Muscle layer of colon (tissue), 2 donors: ENCODE measurements around the gene LAMA4.
"Not testable (repeated sequence)": the region's sequence is repeated elsewhere in the genome, so short reads cannot be mapped to it uniquely, and the experiment has no call there.

Experiments used
- H3K27ac ChIP-seq: one replicate; pipeline ENCODE4 v1.7.0; 2013; ENCODE audit warnings: low read depth, mild to moderate bottlenecking, low read length, moderate library complexity
- H3K27me3 ChIP-seq, 2 donors: one replicate each; pipeline ENCODE4 v1.7.0; 2013; ENCODE audit warnings: low read length in 2 of 2, mild to moderate bottlenecking in 2 of 2; ENCODE audit not compliant: insufficient read depth in 2 of 2, control insufficient read depth in 1 of 2
- H3K36me3 ChIP-seq: one replicate; pipeline ENCODE4 v1.7.0; 2013; ENCODE audit warnings: mild to moderate bottlenecking, low read length; ENCODE audit not compliant: insufficient read depth
- H3K4me1 ChIP-seq: one replicate; pipeline ENCODE4 v1.7.0; 2013; ENCODE audit warnings: mild to moderate bottlenecking, low read length; ENCODE audit not compliant: insufficient read depth
- H3K4me3 ChIP-seq, 2 donors: one replicate each; pipeline ENCODE4 v1.7.0; 2013; ENCODE audit warnings: low read length in 2 of 2, low read depth in 1 of 2, mild to moderate bottlenecking in 1 of 2, moderate library complexity in 1 of 2
- H3K9ac ChIP-seq: one replicate; pipeline ENCODE4 v1.7.0; 2013; ENCODE audit warnings: low read length
- H3K9me3 ChIP-seq: one replicate; pipeline ENCODE4 v1.7.0; 2013; ENCODE audit warnings: mild to moderate bottlenecking, low read length
- donor health status: abdominal sarcoma.
- donor health status: Adenocarcinoma of cecum.

Gene LAMA4

DNA sequence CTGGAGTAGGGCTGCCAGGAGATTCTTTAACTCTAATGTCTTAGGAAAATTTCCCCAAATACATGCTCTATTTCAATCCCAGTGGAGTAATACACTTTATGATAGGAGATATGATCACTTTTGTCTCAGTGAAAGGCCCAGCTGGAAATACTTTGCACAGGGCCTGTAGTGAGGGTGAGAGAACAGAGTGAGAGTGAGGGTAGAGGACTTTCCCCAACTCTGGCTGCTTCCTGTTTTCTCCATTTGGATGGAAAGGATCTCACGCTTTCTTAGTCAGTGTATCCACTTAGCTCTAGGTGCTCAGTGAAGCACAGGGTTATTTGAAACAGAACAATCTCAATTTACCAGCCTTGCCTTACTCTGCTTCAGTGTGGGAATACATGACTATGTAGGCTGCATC lies 130.4 kb downstream of the LAMA4 start:
- H3K4me3 ChIP-seq, result no peak overlapping the region
- no peaks in the 10 kb centered on the region for H3K9me3 ChIP-seq
- no peaks in the 10 kb centered on the region for H3K27me3 ChIP-seq
- H3K36me3 ChIP-seq, result peaks cover 98% of the 10 kb centered on the region
- H3K9ac ChIP-seq, result no peak overlapping the region
- H3K4me1 ChIP-seq, result peaks cover 6% of the 10 kb centered on the region
- H3K27ac ChIP-seq, result no peak overlapping the region

DNA sequence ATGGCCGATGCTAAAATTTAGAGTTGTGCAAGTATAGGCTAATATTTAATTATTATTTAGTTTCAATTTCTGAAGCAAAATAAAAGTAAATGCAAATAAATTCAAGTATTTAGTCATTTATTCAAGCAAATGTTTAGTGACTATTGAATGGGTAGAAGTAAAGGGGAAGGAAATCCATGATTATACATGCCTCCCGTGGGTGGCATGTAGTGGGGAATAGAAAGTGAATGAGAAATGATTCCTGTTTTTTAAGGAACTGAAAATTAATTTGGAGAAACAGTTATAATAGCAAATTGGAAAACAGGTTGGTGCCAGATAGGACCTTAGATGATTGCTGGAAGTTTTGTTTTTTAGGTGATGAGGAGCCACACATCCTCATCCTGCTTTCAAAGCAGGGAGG lies 131.6 kb downstream of the LAMA4 start:
- Histone ChIP-seq H3K27ac (no peak overlapping the region), H3K4me1 (peaks cover 6% of the 10 kb centered on the region), H3K9me3 (no peaks in the 10 kb centered on the region), H3K4me3 (no peak overlapping the region), H3K9ac (no peak overlapping the region), H3K27me3 (no peaks in the 10 kb centered on the region), H3K36me3 (peaks cover 97% of the 10 kb centered on the region)

DNA sequence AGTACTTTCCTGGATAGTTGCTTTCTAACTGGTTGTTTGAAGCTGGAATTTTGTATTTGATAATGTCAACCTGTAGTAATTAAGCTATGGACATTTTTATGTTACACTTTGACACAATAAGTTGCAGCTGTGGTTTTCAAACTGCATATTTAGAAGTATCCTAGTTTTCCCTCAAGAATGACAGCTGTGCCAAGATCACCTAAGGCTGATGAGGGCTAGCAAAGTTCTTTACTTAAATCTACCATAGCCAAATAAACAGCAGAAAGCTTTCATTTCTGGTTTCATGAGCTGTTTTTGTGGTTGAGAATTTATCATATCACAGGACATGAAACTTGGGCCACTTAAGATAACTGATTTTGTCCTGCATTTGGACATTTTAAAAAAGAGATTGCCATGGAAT lies 136.3 kb downstream of the LAMA4 start:
- H3K9me3 ChIP-seq, result no peaks in the 10 kb centered on the region
- peaks cover 7% of the 10 kb centered on the region for H3K4me1 ChIP-seq
- H3K27me3 ChIP-seq, result no peaks in the 10 kb centered on the region
- H3K27ac ChIP-seq, result no peak overlapping the region
- H3K36me3 ChIP-seq, result peaks cover 94% of the 10 kb centered on the region
- no peak overlapping the region for H3K4me3 ChIP-seq
- no peak overlapping the region for H3K9ac ChIP-seq

DNA sequence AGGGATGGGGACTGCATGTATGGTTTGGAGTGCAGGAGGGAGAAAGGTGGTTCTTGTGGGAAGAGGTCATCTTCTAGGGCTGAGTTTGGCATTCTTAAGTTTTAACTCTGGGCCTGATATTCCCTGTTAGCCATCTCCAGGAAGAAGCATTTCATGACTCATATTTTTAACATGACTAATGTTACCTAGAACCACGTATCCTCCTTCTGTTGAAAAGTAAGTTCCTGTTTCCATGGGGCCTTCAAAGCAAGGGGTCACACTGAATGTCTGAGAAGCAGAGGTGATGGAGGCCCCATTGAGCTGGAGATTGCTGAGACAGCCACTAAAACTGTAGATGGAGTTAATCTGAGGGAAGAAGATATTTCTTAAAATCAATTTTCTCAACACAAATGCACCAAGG lies 136.8 kb downstream of the LAMA4 start:
- Histone ChIP-seq H3K27ac (no peak overlapping the region), H3K4me3 (no peak overlapping the region), H3K9me3 (no peaks in the 10 kb centered on the region), H3K9ac (no peak overlapping the region), H3K27me3 (no peaks in the 10 kb centered on the region), H3K36me3 (peaks cover 92% of the 10 kb centered on the region), H3K4me1 (peaks cover 7% of the 10 kb centered on the region)

DNA sequence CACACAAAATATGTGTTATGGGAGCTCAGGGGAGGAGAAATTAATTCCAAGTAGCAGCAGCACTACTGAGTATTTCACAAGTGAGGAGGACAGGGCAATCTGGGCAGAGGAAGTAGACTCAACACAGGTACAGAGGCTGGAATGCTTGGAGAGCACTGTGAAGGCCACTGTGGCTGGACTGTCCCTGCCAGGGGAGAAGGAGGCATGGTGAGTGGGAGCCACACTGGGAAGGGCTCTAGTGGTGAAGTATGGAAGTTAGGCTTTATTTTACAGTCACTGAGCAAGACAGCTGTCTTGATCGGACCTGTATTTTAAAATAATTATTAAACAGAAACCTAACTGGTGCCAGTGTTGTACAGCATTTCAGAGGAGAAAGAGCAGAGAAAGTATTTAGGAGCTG lies 138.1 kb downstream of the LAMA4 start:
- Histone ChIP-seq H3K27ac (no peak overlapping the region), H3K36me3 (peaks cover 93% of the 10 kb centered on the region), H3K9me3 (no peaks in the 10 kb centered on the region)

DNA sequence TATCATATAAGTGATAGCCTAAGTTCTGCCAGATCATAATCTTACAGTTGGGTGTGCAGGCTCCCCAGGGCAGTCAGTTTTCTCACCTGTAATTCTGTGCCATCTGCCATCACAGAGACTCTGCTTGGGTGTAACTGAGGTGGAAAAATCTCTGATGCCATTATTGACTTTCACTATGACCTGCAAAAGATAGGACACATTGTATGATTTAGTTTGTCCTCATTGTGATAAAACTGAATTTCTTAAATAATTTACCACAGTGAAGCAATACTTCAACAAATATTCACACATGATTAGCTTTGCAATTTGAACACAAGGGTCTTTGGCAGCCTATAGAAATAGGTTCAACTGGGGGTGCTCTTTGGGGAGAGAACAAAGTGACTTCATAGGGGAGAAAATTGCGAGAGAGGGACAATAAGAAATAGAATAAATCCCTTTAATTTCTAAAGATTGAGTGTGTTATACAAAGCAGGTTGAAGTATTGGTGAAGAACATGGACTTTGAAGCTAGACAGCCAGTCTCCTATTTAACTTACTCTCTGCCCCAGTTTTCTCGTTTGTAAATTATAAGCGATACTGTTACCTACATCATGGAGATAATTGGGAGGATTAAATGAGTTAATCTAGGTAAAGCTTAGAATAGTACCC lies 139.7 kb downstream of the LAMA4 start:
- no peaks in the 10 kb centered on the region for H3K27me3 ChIP-seq
- no peak overlapping the region for H3K4me3 ChIP-seq
- no peak overlapping the region for H3K27ac ChIP-seq
- H3K4me1 ChIP-seq, result peaks cover 7% of the 10 kb centered on the region
- H3K36me3 ChIP-seq, result peaks cover 89% of the 10 kb centered on the region
- no peak overlapping the region for H3K9ac ChIP-seq
- H3K9me3 ChIP-seq, result no peaks in the 10 kb centered on the region

More for the DNA sequence above, 138.1 kb downstream of the LAMA4 start:
- peaks cover 7% of the 10 kb centered on the region for H3K4me1 ChIP-seq
- no peak overlapping the region for H3K9ac ChIP-seq
- no peaks in the 10 kb centered on the region for H3K27me3 ChIP-seq
- H3K4me3 ChIP-seq, result no peak overlapping the region

DNA sequence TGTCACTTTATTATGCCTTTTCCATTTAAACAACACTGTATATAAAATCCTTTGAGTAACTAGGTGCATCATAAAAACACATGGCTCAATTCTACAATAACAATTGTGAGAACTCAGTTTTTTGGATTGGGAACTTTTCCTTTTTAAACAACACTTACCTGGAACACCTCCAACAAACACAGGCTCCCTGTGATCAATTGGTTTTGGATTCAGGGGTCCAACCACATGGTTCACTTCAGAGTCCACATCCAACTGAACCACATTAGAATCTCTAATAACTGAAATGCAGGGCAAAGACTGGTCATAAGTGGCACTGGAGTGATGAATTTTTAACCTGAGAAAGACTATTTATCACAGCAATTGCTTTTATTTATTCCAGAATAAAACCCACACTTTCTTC lies 140.4 kb downstream of the LAMA4 start:
- Histone ChIP-seq H3K27ac (no peak overlapping the region), H3K27me3 (no peaks in the 10 kb centered on the region), H3K36me3 (peaks cover 89% of the 10 kb centered on the region), H3K4me1 (peaks cover 7% of the 10 kb centered on the region), H3K9me3 (no peaks in the 10 kb centered on the region), H3K4me3 (no peak overlapping the region), H3K9ac (no peak overlapping the region)

DNA sequence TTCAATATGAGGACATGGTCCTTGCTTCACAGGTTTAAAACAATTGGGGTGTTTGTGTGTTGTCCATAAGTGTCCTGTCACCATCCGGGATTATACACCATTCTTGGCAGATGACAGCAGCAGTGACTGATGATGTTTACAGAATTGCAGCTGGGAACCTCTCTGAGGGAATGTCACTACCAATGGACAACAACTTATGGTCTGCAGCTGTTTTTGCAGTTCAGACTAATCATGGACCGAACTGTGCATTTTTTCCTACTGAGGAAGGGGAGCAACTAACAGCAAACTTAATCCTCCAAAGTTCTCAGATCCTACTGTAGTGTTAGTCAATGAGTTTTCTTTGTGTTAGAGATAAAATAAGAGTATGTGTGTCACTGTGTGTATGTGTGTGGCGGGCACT lies 140.9 kb downstream of the LAMA4 start:
- Histone ChIP-seq H3K36me3 (peaks cover 88% of the 10 kb centered on the region), H3K27ac (no peak overlapping the region), H3K4me1 (peaks cover 7% of the 10 kb centered on the region), H3K9ac (no peak overlapping the region), H3K27me3 (no peaks in the 10 kb centered on the region), H3K4me3 (no peak overlapping the region), H3K9me3 (no peaks in the 10 kb centered on the region)

DNA sequence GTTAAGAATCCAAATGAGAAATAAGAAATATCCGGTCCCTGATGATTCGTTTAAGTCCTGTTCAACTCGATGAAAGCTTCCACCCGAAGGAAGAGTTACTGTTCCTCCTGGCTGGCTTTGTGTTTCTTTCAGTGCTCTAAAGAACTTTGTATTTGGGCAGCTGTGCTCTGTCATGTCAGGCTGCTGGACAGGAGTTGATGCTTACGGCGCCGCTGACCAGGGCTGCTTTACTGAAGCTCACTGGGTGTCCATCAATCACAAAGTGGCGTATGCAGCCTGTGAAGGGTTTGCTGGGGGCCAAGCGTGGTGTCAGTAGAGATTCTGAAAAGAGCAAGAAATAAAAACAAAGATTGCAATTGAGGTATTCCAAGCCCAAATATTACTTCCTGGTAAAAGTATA lies 145.1 kb downstream of the LAMA4 start:
- no peaks in the 10 kb centered on the region for H3K9me3 ChIP-seq
- no peak overlapping the region for H3K27ac ChIP-seq
- H3K27me3 ChIP-seq, result no peaks in the 10 kb centered on the region
- no peaks in the 10 kb centered on the region for H3K4me1 ChIP-seq
- no peak overlapping the region for H3K9ac ChIP-seq
- no peak overlapping the region for H3K4me3 ChIP-seq
- peaks cover 69% of the 10 kb centered on the region for H3K36me3 ChIP-seq

DNA sequence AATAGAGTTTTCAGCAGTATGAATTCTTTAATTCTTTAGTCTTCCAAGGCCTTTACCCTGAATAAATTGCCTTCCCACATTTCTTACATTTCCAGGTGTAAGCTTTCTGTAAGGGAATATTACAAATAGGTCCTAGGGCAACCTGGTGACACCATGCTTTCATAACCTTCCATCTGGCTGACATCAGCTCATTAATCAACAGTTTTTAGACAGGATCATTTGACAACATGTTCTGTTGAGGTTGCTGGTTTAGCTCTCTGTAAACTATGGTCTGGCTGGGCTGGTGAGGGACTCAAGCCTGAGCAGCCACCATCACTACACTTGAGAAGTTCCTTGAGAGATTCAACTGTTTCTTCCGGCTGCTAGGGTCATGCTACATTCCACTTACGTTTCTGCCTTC lies 147.8 kb downstream of the LAMA4 start:
- no peaks in the 10 kb centered on the region for H3K9me3 ChIP-seq
- H3K36me3 ChIP-seq, result peaks cover 44% of the 10 kb centered on the region
- no peak overlapping the region for H3K27ac ChIP-seq

DNA sequence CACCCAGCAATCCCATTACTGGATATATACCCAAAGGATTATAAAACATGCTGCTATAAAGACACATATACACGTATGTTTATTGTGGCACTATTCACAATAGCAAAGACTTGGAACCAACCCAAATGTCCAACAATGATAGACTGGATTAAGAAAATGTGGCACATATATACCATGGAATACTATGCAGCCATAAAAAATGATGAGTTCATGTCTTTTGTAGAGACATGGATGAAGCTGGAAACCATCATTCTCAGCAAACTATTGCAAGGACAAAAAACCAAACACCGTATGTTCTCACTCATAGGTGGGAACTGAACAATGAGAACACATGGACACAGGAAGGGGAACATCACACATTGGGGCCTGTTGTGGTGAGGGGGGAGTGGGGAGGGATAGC lies 148.3 kb downstream of the LAMA4 start:
- H3K27ac ChIP-seq, H3K4me3 ChIP-seq, H3K9ac ChIP-seq, H3K27me3 ChIP-seq, H3K9me3 ChIP-seq, H3K4me1 ChIP-seq: not testable (repeated sequence)
- H3K36me3 ChIP-seq, result peaks cover 39% of the 10 kb centered on the region

More for the DNA sequence above, 147.8 kb downstream of the LAMA4 start:
- Histone ChIP-seq H3K4me1 (no peaks in the 10 kb centered on the region), H3K9ac (no peak overlapping the region), H3K27me3 (no peaks in the 10 kb centered on the region), H3K4me3 (no peak overlapping the region)

DNA sequence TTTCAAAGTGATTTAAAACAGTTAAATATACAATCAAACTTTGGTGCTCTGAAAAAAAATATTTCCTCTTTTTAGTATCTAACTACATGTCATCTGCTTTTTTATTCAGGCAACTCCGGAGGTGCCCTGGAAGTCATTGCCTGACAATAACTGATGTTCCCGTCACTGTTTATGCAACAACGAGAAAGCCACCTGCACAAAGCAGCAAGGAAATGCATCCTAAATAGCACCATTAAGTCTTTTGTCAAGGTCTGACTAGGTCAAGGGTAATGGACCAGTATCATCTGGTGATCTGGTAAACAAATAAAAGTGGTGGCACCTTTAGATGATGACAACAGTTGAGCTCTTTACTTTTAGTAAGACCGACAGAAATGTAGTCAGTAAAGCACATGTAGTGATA lies 153.8 kb downstream of the LAMA4 start:
- Histone ChIP-seq H3K27ac (no peak overlapping the region), H3K9me3 (no peaks in the 10 kb centered on the region), H3K27me3 (no peaks in the 10 kb centered on the region), H3K4me1 (no peaks in the 10 kb centered on the region), H3K36me3 (peaks cover 14% of the 10 kb centered on the region), H3K9ac (no peak overlapping the region), H3K4me3 (no peak overlapping the region)
